Gastroesophageal sphincter (tissue), 3 donors: ENCODE measurements around the gene LLGL2.

Experiments
- CTCF ChIP-seq, 4 experiments: fragments of 200-600 bp in 2 of 4; fragments of 450-650 bp in 2 of 4; sonication (generic) in 1 of 4; IDR thresholded peaks; one replicate each; pipeline ENCODE4 v1.5.1; 2017 to 2019; ENCODE audit warnings: antibody characterized with exemption in 4 of 4, mild to moderate bottlenecking in 2 of 4, moderate library complexity in 2 of 4
- POLR2A ChIP-seq, 2 donors: fragments of 450-650 bp; IDR thresholded peaks; one replicate each; pipeline ENCODE4 v1.6.1; 2017; ENCODE audit warnings: antibody characterized with exemption in 2 of 2, mild to moderate bottlenecking in 2 of 2, moderate library complexity in 1 of 2

DNA sequence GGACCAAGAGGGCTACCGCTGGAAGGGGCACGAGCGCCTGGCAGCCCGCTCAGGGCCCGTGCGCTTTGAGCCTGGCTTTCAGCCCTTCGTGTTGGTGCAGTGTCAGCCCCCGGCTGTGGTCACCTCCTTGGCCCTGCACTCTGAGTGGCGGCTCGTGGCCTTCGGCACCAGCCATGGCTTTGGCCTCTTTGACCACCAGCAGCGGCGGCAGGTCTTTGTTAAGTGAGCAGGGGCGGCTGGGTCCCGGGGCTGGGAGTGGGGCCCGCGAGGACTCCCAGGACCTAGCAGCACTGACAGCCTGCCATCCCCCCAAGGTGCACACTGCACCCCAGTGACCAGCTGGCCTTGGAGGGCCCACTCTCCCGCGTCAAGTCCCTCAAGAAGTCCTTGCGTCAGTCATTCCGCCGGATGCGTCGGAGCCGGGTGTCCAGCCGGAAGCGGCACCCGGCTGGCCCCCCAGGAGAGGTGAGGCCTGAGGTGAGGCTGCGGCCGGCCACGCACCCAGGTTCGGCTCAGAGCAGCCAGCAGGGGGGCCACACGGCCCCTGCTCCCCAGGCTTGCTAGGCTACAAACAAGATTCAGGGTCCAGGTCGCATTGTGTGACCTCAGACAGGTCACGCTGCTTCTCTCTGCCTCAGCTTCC is 44.7 kb downstream of the LLGL2 start:
- TF ChIP-seq POLR2A (IDR thresholded peaks at IDR 0.05) (no peak), CTCF (IDR thresholded peaks at IDR 0.05) (no peak)
